IMR-90 (cell line): ENCODE measurements around the gene MRPS5. TPM values are rescaled to one million over a fixed set of nuclear protein-coding genes. Genes with fewer than 3 reads are reported as not detected.

Experiments used
- polyA plus RNA-seq, 3 experiments: library from polyadenylated mRNA; depleted of rRNA; stranded (reverse); fragments of >200 nt; gene quantifications; 2 replicates each; pipeline ENCODE4 v1.2.3, GENCODE V29; 2012; ENCODE audit warnings: low replicate concordance in 1 of 3
- total RNA-seq: library from RNA; depleted of rRNA; stranded (reverse); fragments of >200 nt; gene quantifications from 2 replicates; pipeline ENCODE4 v1.2.3, GENCODE V29; 2012; rRNA removed

The MRPS5 gene
- total and polyA plus RNA-seq, 2 of the 4 experiments (the other 2 are of a cell fraction): 27.6 to 44.1 TPM

Other genes with a start within 250 kb of the MRPS5 start
- not detected in 2 replicates for gene MAL, start 96.1 kb downstream of the MRPS5 start, total RNA-seq
- not detected in 2 replicates for gene MAL, start 96.1 kb downstream of the MRPS5 start, polyA plus RNA-seq (2012; rRNA removed)
- gene ZNF514, start 38.0 kb upstream of the MRPS5 start, total RNA-seq: 6.5 and 7.2 TPM in 2 replicates
- 4.4 and 5.3 TPM in 2 replicates for gene ZNF514, start 38.0 kb upstream of the MRPS5 start, polyA plus RNA-seq (2012; rRNA removed)
- 7.3 and 7.8 TPM in 2 replicates for gene ZNF2, start 44.0 kb upstream of the MRPS5 start, total RNA-seq
- 1.3 and 2.7 TPM in 2 replicates for gene ZNF2, start 44.0 kb upstream of the MRPS5 start, polyA plus RNA-seq (2012; rRNA removed)
- gene ZNF892, start 85.7 kb upstream of the MRPS5 start, total RNA-seq: 2.2 and 2.7 TPM in 2 replicates
- 0.46 and 0.49 TPM in 2 replicates for gene ZNF892, start 85.7 kb upstream of the MRPS5 start, polyA plus RNA-seq (2012; rRNA removed)
- gene PROM2, start 152.6 kb upstream of the MRPS5 start, total RNA-seq: not detected in 2 replicates
- gene PROM2, start 152.6 kb upstream of the MRPS5 start, polyA plus RNA-seq (2012; rRNA removed): 0.26 and 0.65 TPM in 2 replicates
- 0.72 and 0.83 TPM in 2 replicates for gene KCNIP3, start 175.5 kb upstream of the MRPS5 start, total RNA-seq
- gene KCNIP3, start 175.5 kb upstream of the MRPS5 start, polyA plus RNA-seq (2012; rRNA removed): 1.4 TPM in 2 replicates